GOT3 (cell line): ENCODE data around the gene THAP2.
A peak's percentile ranks its signal among the peaks of the same experiment; 100 is the strongest.

ENCODE experiments used
- DNase-seq: peaks from one replicate; lab custom pipeline; 2025; ENCODE audit warnings: mixed read lengths; lab: John Stamatoyannopoulos, UW

Gene THAP2

GRCh38 chr12:71663561-71664410, at the start of gene THAP2, which contains the start of gene ZFC3H1:
Gene THAP2 (plus strand): TSS chr12:71664301. CDS start chr12:71664510, 209 bp downstream.
Gene ZFC3H1 (minus strand): TSS chr12:71663848. CDS start chr12:71663610, 238 bp downstream.
- DNase-seq = peak; percentile 100

- DNase-seq = no peak
Measured at GRCh38 chr12:71621938-71622337, 42.2 kb upstream of the THAP2 start.

GRCh38 chr12:71625476-71625875, 38.6 kb upstream of the THAP2 start:
- no peak for DNase-seq

- DNase-seq = no peak
Measured at GRCh38 chr12:71626098-71626497, 38.0 kb upstream of the THAP2 start.

GRCh38 chr12:71626768-71627167, 37.3 kb upstream of the THAP2 start:
- no peak for DNase-seq

GRCh38 chr12:71627438-71628002, 36.6 kb upstream of the THAP2 start:
- DNase-seq = no peak

- DNase-seq = no peak
Measured at GRCh38 chr12:71636704-71637115, 27.4 kb upstream of the THAP2 start.

GRCh38 chr12:71638499-71638898, 25.6 kb upstream of the THAP2 start:
- DNase-seq = no peak

GRCh38 chr12:71639341-71639760, 24.8 kb upstream of the THAP2 start:
- no peak for DNase-seq

GRCh38 chr12:71640316-71640715, 23.8 kb upstream of the THAP2 start:
- DNase-seq = no peak

GRCh38 chr12:71641390-71641789, 22.7 kb upstream of the THAP2 start:
- no peak for DNase-seq

GRCh38 chr12:71642264-71642663, 21.8 kb upstream of the THAP2 start:
- no peak for DNase-seq

GRCh38 chr12:71645268-71645667, 18.8 kb upstream of the THAP2 start:
- DNase-seq = no peak

- DNase-seq = no peak
Measured at GRCh38 chr12:71646512-71646911, 17.6 kb upstream of the THAP2 start.

- DNase-seq = no peak
Measured at GRCh38 chr12:71648537-71648936, 15.6 kb upstream of the THAP2 start.

GRCh38 chr12:71649401-71649800, 14.7 kb upstream of the THAP2 start:
- no peak for DNase-seq

GRCh38 chr12:71652656-71653055, 11.4 kb upstream of the THAP2 start:
- DNase-seq = no peak

GRCh38 chr12:71653137-71653536, 11.0 kb upstream of the THAP2 start:
- DNase-seq = no peak

GRCh38 chr12:71654200-71654599, 9.9 kb upstream of the THAP2 start:
- no peak for DNase-seq

GRCh38 chr12:71655495-71655894, 8.6 kb upstream of the THAP2 start:
- DNase-seq = no peak

- DNase-seq = no peak
Measured at GRCh38 chr12:71655907-71656306, 8.2 kb upstream of the THAP2 start.

- DNase-seq = no peak
Measured at GRCh38 chr12:71656740-71657139, 7.4 kb upstream of the THAP2 start.

GRCh38 chr12:71661977-71662530, 2.0 kb upstream of the THAP2 start:
- no peak for DNase-seq
